Measurements from ENCODE around the gene NEXN. TPM values are rescaled to one million over a fixed set of nuclear protein-coding genes. Genes with fewer than 3 reads are reported as not detected.

Gene NEXN
- total RNA-seq, 1 donor from 2014 or later: 15.4 TPM

Other genes with a start within 250 kb of the NEXN start
- gene ZZZ3, start 206.0 kb upstream of the NEXN start, total RNA-seq: 35.1 TPM
- 97.9 TPM for gene USP33, start 128.8 kb upstream of the NEXN start, total RNA-seq
- 17.5 TPM for gene MIGA1, start 109.0 kb upstream of the NEXN start, total RNA-seq
- 93.6 TPM for gene FUBP1, start 90.4 kb downstream of the NEXN start, total RNA-seq
- gene DNAJB4, start 116.3 kb downstream of the NEXN start, total RNA-seq: 25.2 TPM
- 2.7 TPM for gene GIPC2, start 157.3 kb downstream of the NEXN start, total RNA-seq

Data from mesenteric fat pad (tissue), 1 donor.